Measurements from ENCODE around the gene PLXND1.
"Not testable (repeated sequence)": the region's sequence is repeated elsewhere in the genome, so short reads cannot be mapped to it uniquely, and the experiment has no call there.

PLXND1 gene

GRCh38 chr3:129529436-129530210 lies 76.9 kb downstream of the PLXND1 start:
- no peak for DNase-seq (ENCODE audit: low spot score)

- DNase-seq (ENCODE audit: low spot score): no peak
These were observed 77.8 kb downstream of the PLXND1 start, which contains the start of gene RHO for GRCh38 chr3:129528589-129529100. Gene RHO (plus strand): TSS chr3:129528639. CDS start chr3:129528734, 95 bp downstream.

GRCh38 chr3:129527262-129527661 lies 79.2 kb downstream of the PLXND1 start:
- DNase-seq (ENCODE audit: low spot score): no peak

- DNase-seq (ENCODE audit: low spot score): no peak
These were observed 80.2 kb downstream of the PLXND1 start for GRCh38 chr3:129526121-129526900.

- no peak for DNase-seq (ENCODE audit: low spot score)
These were observed 81.0 kb downstream of the PLXND1 start for GRCh38 chr3:129525341-129525968.

GRCh38 chr3:129524081-129524480 lies 82.4 kb downstream of the PLXND1 start:
- no peak for DNase-seq (ENCODE audit: low spot score)

- DNase-seq (ENCODE audit: low spot score): no peak
These were observed 83.5 kb downstream of the PLXND1 start for GRCh38 chr3:129522953-129523352.

- no peak for DNase-seq (ENCODE audit: low spot score)
These were observed 84.9 kb downstream of the PLXND1 start for GRCh38 chr3:129521611-129522010.

- DNase-seq (ENCODE audit: low spot score): no peak
These were observed 85.5 kb downstream of the PLXND1 start for GRCh38 chr3:129520960-129521359.

- no peak for DNase-seq (ENCODE audit: low spot score)
These were observed 86.4 kb downstream of the PLXND1 start for GRCh38 chr3:129519896-129520715.

- no peak for DNase-seq (ENCODE audit: low spot score)
These were observed 87.0 kb downstream of the PLXND1 start for GRCh38 chr3:129519449-129519848.

- DNase-seq (ENCODE audit: low spot score): no peak
These were observed 87.9 kb downstream of the PLXND1 start for GRCh38 chr3:129518581-129518980.

- DNase-seq (ENCODE audit: low spot score): no peak
These were observed 88.4 kb downstream of the PLXND1 start for GRCh38 chr3:129518038-129518561.

- no peak for DNase-seq (ENCODE audit: low spot score)
These were observed 89.0 kb downstream of the PLXND1 start for GRCh38 chr3:129517516-129517915.

GRCh38 chr3:129515821-129516432 lies 90.5 kb downstream of the PLXND1 start:
- DNase-seq (ENCODE audit: low spot score): not testable (repeated sequence)

GRCh38 chr3:129515108-129515820 lies 91.2 kb downstream of the PLXND1 start:
- DNase-seq (ENCODE audit: low spot score): not testable (repeated sequence)

GRCh38 chr3:129514563-129514962 lies 91.9 kb downstream of the PLXND1 start:
- no peak for DNase-seq (ENCODE audit: low spot score)

- DNase-seq (ENCODE audit: low spot score): no peak
These were observed 92.4 kb downstream of the PLXND1 start for GRCh38 chr3:129514110-129514509.

GRCh38 chr3:129513705-129514104 lies 92.8 kb downstream of the PLXND1 start:
- DNase-seq (ENCODE audit: low spot score): no peak

GRCh38 chr3:129512595-129512994 lies 93.9 kb downstream of the PLXND1 start:
- no peak for DNase-seq (ENCODE audit: low spot score)
